ENCODE measurements around the gene ALDH3A1. TPM values are rescaled to one million over a fixed set of nuclear protein-coding genes. Genes with fewer than 3 reads are reported as not detected.

ALDH3A1 gene
- total RNA-seq, 3 donors from 2014 or later (not counting 1 experiment from before 2014, with no cell fraction given): not detected

- H3K36me3 ChIP-seq (ENCODE audit: control insufficient read depth, insufficient read depth, low read length): no peaks in the 10 kb centered on the region
- Mint-ChIP-seq H3K27ac (no peak overlapping the region), H3K27me3 (ENCODE audit: low read depth in 2 of 2) (peaks cover 0 to 19% of the 10 kb centered on the region in 2 donors), H3K9me3 (no peaks in the 10 kb centered on the region), H3K4me1 (no peaks in the 10 kb centered on the region), H3K36me3 (no peaks in the 10 kb centered on the region), H3K4me3 (no peak overlapping the region)
- intact Hi-C loops (cut with micrococcal nuclease): no loop called here
- peaks cover 2% of the 10 kb centered on the region for H3K27me3 ChIP-seq (ENCODE audit: control insufficient read depth, insufficient read depth, low read length)
- WGBS (ENCODE audit: insufficient coverage): 84% methylated on average over 15 of the region's 15 CpGs
- no peak overlapping the region for H3K4me3 ChIP-seq (ENCODE audit: low read length)
- TF ChIP-seq, protein P1, sequence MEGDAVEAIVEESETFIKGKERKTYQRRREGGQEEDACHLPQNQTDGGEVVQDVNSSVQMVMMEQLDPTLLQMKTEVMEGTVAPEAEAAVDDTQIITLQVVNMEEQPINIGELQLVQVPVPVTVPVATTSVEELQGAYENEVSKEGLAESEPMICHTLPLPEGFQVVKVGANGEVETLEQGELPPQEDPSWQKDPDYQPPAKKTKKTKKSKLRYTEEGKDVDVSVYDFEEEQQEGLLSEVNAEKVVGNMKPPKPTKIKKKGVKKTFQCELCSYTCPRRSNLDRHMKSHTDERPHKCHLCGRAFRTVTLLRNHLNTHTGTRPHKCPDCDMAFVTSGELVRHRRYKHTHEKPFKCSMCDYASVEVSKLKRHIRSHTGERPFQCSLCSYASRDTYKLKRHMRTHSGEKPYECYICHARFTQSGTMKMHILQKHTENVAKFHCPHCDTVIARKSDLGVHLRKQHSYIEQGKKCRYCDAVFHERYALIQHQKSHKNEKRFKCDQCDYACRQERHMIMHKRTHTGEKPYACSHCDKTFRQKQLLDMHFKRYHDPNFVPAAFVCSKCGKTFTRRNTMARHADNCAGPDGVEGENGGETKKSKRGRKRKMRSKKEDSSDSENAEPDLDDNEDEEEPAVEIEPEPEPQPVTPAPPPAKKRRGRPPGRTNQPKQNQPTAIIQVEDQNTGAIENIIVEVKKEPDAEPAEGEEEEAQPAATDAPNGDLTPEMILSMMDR (IDR thresholded peaks at IDR 0.05): no peak
- H3K27ac ChIP-seq (ENCODE audit: low read length): no peak overlapping the region
- ATAC-seq (no peak), DNase-seq (no peak)
- H3K4me1 ChIP-seq (ENCODE audit: control insufficient read depth, insufficient read depth, low read length): no peaks in the 10 kb centered on the region
- H3K9me3 ChIP-seq (ENCODE audit: control insufficient read depth, insufficient read depth, low read length): no peaks in the 10 kb centered on the region
Observed at GRCh38 chr17:19752216-19753050, 4.3 kb upstream of the ALDH3A1 start.

GRCh38 chr17:19750835-19751234 lies 2.7 kb upstream of the ALDH3A1 start:
- no peak for DNase-seq
- no peaks in the 10 kb centered on the region for H3K36me3 ChIP-seq (ENCODE audit: control insufficient read depth, insufficient read depth, low read length)
- H3K27ac ChIP-seq (ENCODE audit: low read length): no peak overlapping the region
- peaks cover 2% of the 10 kb centered on the region for H3K27me3 ChIP-seq (ENCODE audit: control insufficient read depth, insufficient read depth, low read length)
- Mint-ChIP-seq H3K27ac (no peak overlapping the region), H3K4me1 (no peaks in the 10 kb centered on the region), H3K4me3 (no peak overlapping the region), H3K9me3 (no peaks in the 10 kb centered on the region), H3K27me3 (ENCODE audit: low read depth in 2 of 2) (peaks cover 0 to 14% of the 10 kb centered on the region in 2 donors), H3K36me3 (no peaks in the 10 kb centered on the region)
- TF ChIP-seq, protein P1 (IDR thresholded peaks at IDR 0.05): no peak
- 95% methylated on average over 3 of the region's 3 CpGs for WGBS (ENCODE audit: insufficient coverage)
- no peaks in the 10 kb centered on the region for H3K4me1 ChIP-seq (ENCODE audit: control insufficient read depth, insufficient read depth, low read length)
- H3K4me3 ChIP-seq (ENCODE audit: low read length): no peak overlapping the region
- H3K9me3 ChIP-seq (ENCODE audit: control insufficient read depth, insufficient read depth, low read length): no peaks in the 10 kb centered on the region
- intact Hi-C loops (cut with micrococcal nuclease): no loop called here
- ATAC-seq: no peak

DNA sequence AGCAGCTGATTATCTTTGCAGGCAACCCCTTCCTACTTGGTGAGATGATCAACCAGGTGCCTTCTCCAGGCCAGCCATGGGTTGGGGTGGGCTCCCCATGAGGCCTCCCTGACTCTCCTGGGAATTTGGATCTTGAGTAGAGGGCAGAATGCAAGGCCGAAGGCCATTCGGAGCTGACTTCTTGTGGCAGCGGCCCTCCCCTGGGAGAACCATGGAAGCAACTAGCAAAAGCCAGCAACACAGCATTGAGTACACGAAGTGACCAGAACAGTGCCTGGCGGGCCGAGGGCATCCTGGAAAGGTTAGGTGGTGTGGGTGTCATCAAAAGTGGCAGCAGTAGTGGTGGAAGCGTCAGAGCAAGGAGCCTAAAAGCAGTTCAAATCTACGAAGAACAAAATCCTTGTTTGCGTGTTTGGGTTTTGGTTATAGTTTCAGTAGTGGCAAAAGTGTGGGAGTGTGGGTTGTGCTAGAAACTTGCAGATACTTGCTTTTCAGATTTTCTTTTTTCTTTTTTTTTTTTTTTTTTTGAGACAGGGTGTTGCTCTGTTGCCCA lies 2.0 kb upstream of the ALDH3A1 start:
- DNase-seq: no peak
- Mint-ChIP-seq H3K36me3 (no peaks in the 10 kb centered on the region), H3K4me1 (peaks cover 0 to 3% of the 10 kb centered on the region in 2 donors), H3K4me3 (no peak overlapping the region), H3K27ac (no peak overlapping the region), H3K27me3 (ENCODE audit: low read depth in 2 of 2) (peaks cover 0 to 10% of the 10 kb centered on the region in 2 donors), H3K9me3 (no peaks in the 10 kb centered on the region)
- Histone ChIP-seq H3K36me3 (ENCODE audit: control insufficient read depth, insufficient read depth, low read length) (no peaks in the 10 kb centered on the region), H3K9me3 (ENCODE audit: control insufficient read depth, insufficient read depth, low read length) (no peaks in the 10 kb centered on the region), H3K27ac (ENCODE audit: low read length) (no peak overlapping the region), H3K4me1 (ENCODE audit: control insufficient read depth, insufficient read depth, low read length) (peaks cover 5% of the 10 kb centered on the region), H3K27me3 (ENCODE audit: control insufficient read depth, insufficient read depth, low read length) (peaks cover 2% of the 10 kb centered on the region), H3K4me3 (ENCODE audit: low read length) (no peak overlapping the region)
- ATAC-seq: no peak
- TF ChIP-seq, protein P1 (IDR thresholded peaks at IDR 0.05): no peak
- intact Hi-C loops (cut with micrococcal nuclease): no loop called here
- WGBS (ENCODE audit: insufficient coverage): 90% methylated on average over 9 of the region's 9 CpGs
